Endothelial cell of umbilical vein (primary cell): ENCODE results near the gene BASP1. TPM values are rescaled to one million over a fixed set of nuclear protein-coding genes. Genes with fewer than 3 reads are reported as not detected.

ENCODE experiments used
- BruUV-seq: library from RNA; stranded (reverse); fragments of 400-500 nt; replicated peaks from 2 replicates; lab custom pipeline; 2021; lab: Mats Ljungman, UMichigan
- CTCF ChIA-PET: fragments of 300-600, 350-600 bp; sonication (Branson Sonifier 250); formaldehyde crosslinking; loops from one replicate; lab custom pipeline; 2021; ENCODE audit warnings: antibody characterized with exemption, inconsistent platforms; lab: Charles Lee
- POLR2A ChIA-PET: fragments of 300-600, 350-600 bp; sonication (Branson Sonifier 250); formaldehyde crosslinking; loops from one replicate; lab custom pipeline; 2021; ENCODE audit warnings: antibody characterized with exemption, inconsistent platforms; lab: Charles Lee
- DNase-seq: peaks from one replicate; pipeline ENCODE4 v3.0.0-alpha.2; 2011; ENCODE audit warnings: low read depth, low spot score
- FAIRE-seq: peaks from 2 replicates; lab custom pipeline; 2011; peaks lifted over from hg19 to GRCh38; lab: Jason Lieb, UNC
- H2AFZ ChIP-seq: 2 replicates; pipeline ENCODE4 v1.6.0; 2012; ENCODE audit warnings: low read depth, low read length, control low read depth, inconsistent platforms
- H3K27ac ChIP-seq: 2 replicates; pipeline ENCODE4 v1.5.1; 2011; ENCODE audit warnings: low read depth, mild to moderate bottlenecking, control low read depth, low read length, moderate library complexity; ENCODE audit not compliant: insufficient read depth
- H3K27me3 ChIP-seq, 2 experiments: 2 replicates each; pipeline versions ENCODE4 v1.6.0 to v1.6.1; 2011; ENCODE audit warnings: low read length in 2 of 2, mixed read lengths in 1 of 2; ENCODE audit not compliant: control insufficient read depth in 2 of 2, insufficient read depth in 2 of 2
- H3K36me3 ChIP-seq, 2 experiments: 2 replicates in 1 of 2; 3 replicates in 1 of 2; pipeline ENCODE4 v1.5.1; 2011; ENCODE audit warnings: low read length in 2 of 2, mild to moderate bottlenecking in 1 of 2, moderate library complexity in 1 of 2; ENCODE audit not compliant: control insufficient read depth in 2 of 2, insufficient read depth in 2 of 2; ENCODE audit errors: extremely low read depth in 1 of 2
- H3K4me1 ChIP-seq: 3 replicates; pipeline ENCODE4 v1.5.1; 2011; ENCODE audit warnings: mild to moderate bottlenecking, low read length; ENCODE audit not compliant: control insufficient read depth, insufficient read depth; ENCODE audit errors: extremely low read depth
- H3K4me2 ChIP-seq: 2 replicates; pipeline ENCODE4 v1.6.1; 2011; ENCODE audit warnings: low read length, control low read depth, mixed read lengths; ENCODE audit not compliant: insufficient read depth
- H3K4me3 ChIP-seq, 3 experiments: fragments of 200-600 bp in 1 of 3; sonication (generic), shearing (Covaris generic) in 1 of 3; replicated peaks in 1 of 3; 2 replicates each; pipeline ENCODE4 v1.5.1; 2011 to 2016; ENCODE audit warnings: control low read depth in 3 of 3, low read length in 3 of 3, mild to moderate bottlenecking in 2 of 3, inconsistent platforms in 1 of 3, low read depth in 1 of 3, moderate library complexity in 1 of 3; ENCODE audit not compliant: insufficient read depth in 1 of 3
- H3K79me2 ChIP-seq: 2 replicates; pipeline ENCODE4 v1.6.0; 2012; ENCODE audit warnings: low read length, inconsistent platforms; ENCODE audit not compliant: control insufficient read depth, insufficient read depth
- H3K9ac ChIP-seq: replicated peaks from 2 replicates; pipeline ENCODE3; 2011; ENCODE audit warnings: low read length, control low read depth; ENCODE audit not compliant: insufficient read depth; ENCODE audit errors: extremely low read depth
- H3K9me1 ChIP-seq: replicated peaks from 3 replicates; pipeline ENCODE4 v1.6.0; 2011; ENCODE audit warnings: mild to moderate bottlenecking, low read length; ENCODE audit not compliant: control insufficient read depth, insufficient read depth; ENCODE audit errors: extremely low read depth
- H3K9me3 ChIP-seq: replicated peaks from 2 replicates; pipeline ENCODE4 v1.5.1; 2012; ENCODE audit warnings: low read length, inconsistent platforms; ENCODE audit not compliant: control insufficient read depth, insufficient read depth
- H4K20me1 ChIP-seq: replicated peaks from 2 replicates; pipeline ENCODE3; 2011; ENCODE audit warnings: mild to moderate bottlenecking, low read length; ENCODE audit not compliant: control insufficient read depth, insufficient read depth; ENCODE audit errors: extremely low read depth
- EZH2 ChIP-seq: IDR thresholded peaks from 2 replicates; pipeline ENCODE4 v1.6.1; 2012; ENCODE audit warnings: borderline replicate concordance, low read depth, mild to moderate bottlenecking, moderate library complexity, low read length, inconsistent platforms; ENCODE audit not compliant: severe bottlenecking
- FOS ChIP-seq: IDR thresholded peaks from 2 replicates; pipeline ENCODE4 v1.6.1; 2011; ENCODE audit warnings: mild to moderate bottlenecking, low read length, moderate library complexity, borderline replicate concordance; ENCODE audit not compliant: insufficient read depth
- GATA2 ChIP-seq: IDR thresholded peaks from 2 replicates; pipeline ENCODE4 v1.7.0; 2011; ENCODE audit warnings: low read depth, mild to moderate bottlenecking, moderate library complexity, mixed read lengths, low read length; ENCODE audit not compliant: insufficient read length, insufficient read depth
- JUN ChIP-seq: IDR thresholded peaks from 2 replicates; pipeline ENCODE4 v1.6.1; 2011; ENCODE audit warnings: borderline replicate concordance, low read depth; ENCODE audit not compliant: insufficient read length, insufficient read depth
- MYC ChIP-seq: IDR thresholded peaks from one replicate; pipeline ENCODE4 v1.6.1; 2011; ENCODE audit warnings: mild to moderate bottlenecking, low read depth, low read length
- POLR2AphosphoS5 ChIP-seq: IDR thresholded peaks from 2 replicates; pipeline ENCODE4 v1.6.1; 2012; ENCODE audit warnings: low read depth, mild to moderate bottlenecking, control low read depth, low read length, moderate library complexity; ENCODE audit not compliant: insufficient read depth
- dilution Hi-C: fragments of 300-500 bp; cut with MboI; formaldehyde crosslinking; loops from one replicate; pipeline ENCODE4 v1.15.0; 2019; ENCODE audit warnings: low sequenced_read_pairs; ENCODE audit not compliant: extremely low pct_ligation_motif_present
- intact Hi-C: fragments of 100-400 bp; cut with micrococcal nuclease; formaldehyde crosslinking; loops from one replicate; pipeline ENCODE4 v1.10.0; 2022
- polyA plus RNA-seq, 4 experiments: library from polyadenylated mRNA; depleted of rRNA in 3 of 4; stranded (reverse) in 3 of 4; unstranded in 1 of 4; fragments of >200 nt; gene quantifications; 2 replicates each; pipeline versions ENCODE4 v1.2.1 to v1.2.3, GENCODE V29; 2011 to 2012; ENCODE audit warnings: missing spikeins in 1 of 4
- total RNA-seq: library from RNA; stranded (reverse); gene quantifications from 2 replicates; pipeline ENCODE4 v1.2.3, GENCODE V29; 2021
- TF ChIP-seq, protein P1 (sequence below): IDR thresholded peaks from 2 replicates; pipeline ENCODE4 v1.6.1; 2011; ENCODE audit not compliant: insufficient read depth, insufficient read length
- TF ChIP-seq, protein P2 (sequence below), 2 donors: IDR thresholded peaks; 1 replicate in 1 of 2; 2 replicates in 1 of 2; pipeline ENCODE4 v1.5.1; 2011; ENCODE audit warnings: low read length in 2 of 2, mild to moderate bottlenecking in 2 of 2, moderate library complexity in 2 of 2, control low read depth in 1 of 2, inconsistent platforms in 1 of 2, low read depth in 1 of 2; ENCODE audit not compliant: insufficient read depth in 1 of 2; ENCODE audit errors: extremely low read depth in 1 of 2

BASP1 gene
- total and polyA plus RNA-seq, 2 donors (not counting 3 experiments of a cell fraction or from before 2014, with no cell fraction given) = 69.4 to 79.3 TPM

DNA sequence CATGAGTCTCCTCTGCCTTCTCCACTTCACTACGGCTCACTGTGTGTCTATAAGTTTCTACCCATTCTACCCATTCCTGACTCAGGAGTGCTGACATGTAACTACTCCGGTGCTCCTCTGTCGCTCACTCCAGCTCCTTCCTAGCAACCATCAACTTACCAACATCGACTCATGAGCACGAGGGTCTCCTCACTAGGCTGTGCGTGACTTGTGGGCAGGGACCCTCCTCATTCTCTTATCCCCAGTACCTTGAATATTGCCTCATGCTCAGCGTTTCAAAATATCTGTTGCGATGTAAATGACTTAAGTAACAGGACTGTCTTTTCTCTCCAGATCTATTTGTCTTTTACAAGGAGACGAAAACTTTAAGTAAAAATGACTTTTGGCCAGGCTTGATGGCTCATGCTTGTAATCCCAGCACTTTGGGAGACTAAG lies 73.1 kb downstream of the BASP1 start:
- H3K4me1 ChIP-seq = no peaks in the 10 kb centered on the region
- H2AFZ ChIP-seq = no peak overlapping the region
- intact Hi-C loops (no loop called here), dilution Hi-C loops (no loop called here)
- H3K4me3 ChIP-seq = no peak overlapping the region
- no peak for DNase-seq
- H3K36me3 ChIP-seq = no peaks in the 10 kb centered on the region
- CTCF ChIA-PET = interaction anchor here (2.0 kb wide), 1 partner anchor 74 kb away, joined by 6 read pairs; no protein-coding TSS in a partner anchor
- H3K4me2 ChIP-seq = no peak overlapping the region
- H3K79me2 ChIP-seq = no peaks in the 10 kb centered on the region
- POLR2A ChIA-PET = no interaction called here
- FAIRE-seq = no peak
- H3K9me3 ChIP-seq = no peaks in the 10 kb centered on the region
- peaks cover 1 to 3% of the 10 kb centered on the region in 2 experiments for H3K27me3 ChIP-seq
- TF ChIP-seq MYC = no peak
- no peaks in the 10 kb centered on the region for H3K9me1 ChIP-seq
- no TSS peak for BruUV-seq
- no peak overlapping the region for H3K27ac ChIP-seq
- no peaks in the 10 kb centered on the region for H4K20me1 ChIP-seq
- H3K9ac ChIP-seq = no peak overlapping the region

DNA sequence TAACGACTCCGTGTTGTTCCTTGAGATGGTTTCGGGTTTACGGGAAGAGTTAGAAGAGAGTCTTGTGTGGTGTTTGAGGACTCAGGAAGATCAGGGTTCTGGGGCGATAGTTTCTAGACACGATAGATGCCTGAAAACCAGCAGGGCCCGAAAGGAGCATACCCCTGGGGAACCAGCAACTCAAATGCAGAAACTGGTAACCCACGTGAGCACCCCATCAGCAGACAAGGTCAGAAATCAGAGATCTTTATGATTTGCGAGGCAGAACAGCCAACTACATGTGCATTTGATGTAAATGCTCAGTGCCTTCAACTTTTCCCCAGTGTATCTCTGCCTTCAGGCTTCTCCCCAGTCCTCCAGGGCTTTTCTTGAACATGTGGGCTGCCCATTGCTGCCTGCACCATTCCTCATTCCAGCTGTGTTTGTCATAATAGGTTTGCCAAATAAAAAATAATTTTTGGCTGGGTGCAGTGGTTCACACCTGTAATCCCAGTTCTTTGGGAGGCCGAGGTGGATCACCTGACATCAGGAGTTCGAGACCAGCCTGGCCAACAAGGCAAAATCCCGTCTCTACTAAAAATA lies 75.1 kb downstream of the BASP1 start:
- Histone ChIP-seq H3K27ac (no peak overlapping the region), H3K9ac (no peak overlapping the region), H3K4me2 (no peak overlapping the region), H3K9me1 (no peaks in the 10 kb centered on the region), H3K27me3 (peaks cover 3% of the 10 kb centered on the region in 2 experiments), H3K4me1 (no peaks in the 10 kb centered on the region), H4K20me1 (no peaks in the 10 kb centered on the region), H3K79me2 (no peaks in the 10 kb centered on the region), H3K4me3 (no peak overlapping the region), H2AFZ (no peak overlapping the region), H3K9me3 (no peaks in the 10 kb centered on the region), H3K36me3 (no peaks in the 10 kb centered on the region)
- no peak for TF ChIP-seq EZH2
- no peak for TF ChIP-seq POLR2AphosphoS5
- TF ChIP-seq FOS = no peak
- TF ChIP-seq, protein P1, sequence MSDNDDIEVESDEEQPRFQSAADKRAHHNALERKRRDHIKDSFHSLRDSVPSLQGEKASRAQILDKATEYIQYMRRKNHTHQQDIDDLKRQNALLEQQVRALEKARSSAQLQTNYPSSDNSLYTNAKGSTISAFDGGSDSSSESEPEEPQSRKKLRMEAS = no peak
- no peak for TF ChIP-seq JUN
- no peak for TF ChIP-seq GATA2
- TF ChIP-seq MYC = no peak
- TF ChIP-seq, protein P2, sequence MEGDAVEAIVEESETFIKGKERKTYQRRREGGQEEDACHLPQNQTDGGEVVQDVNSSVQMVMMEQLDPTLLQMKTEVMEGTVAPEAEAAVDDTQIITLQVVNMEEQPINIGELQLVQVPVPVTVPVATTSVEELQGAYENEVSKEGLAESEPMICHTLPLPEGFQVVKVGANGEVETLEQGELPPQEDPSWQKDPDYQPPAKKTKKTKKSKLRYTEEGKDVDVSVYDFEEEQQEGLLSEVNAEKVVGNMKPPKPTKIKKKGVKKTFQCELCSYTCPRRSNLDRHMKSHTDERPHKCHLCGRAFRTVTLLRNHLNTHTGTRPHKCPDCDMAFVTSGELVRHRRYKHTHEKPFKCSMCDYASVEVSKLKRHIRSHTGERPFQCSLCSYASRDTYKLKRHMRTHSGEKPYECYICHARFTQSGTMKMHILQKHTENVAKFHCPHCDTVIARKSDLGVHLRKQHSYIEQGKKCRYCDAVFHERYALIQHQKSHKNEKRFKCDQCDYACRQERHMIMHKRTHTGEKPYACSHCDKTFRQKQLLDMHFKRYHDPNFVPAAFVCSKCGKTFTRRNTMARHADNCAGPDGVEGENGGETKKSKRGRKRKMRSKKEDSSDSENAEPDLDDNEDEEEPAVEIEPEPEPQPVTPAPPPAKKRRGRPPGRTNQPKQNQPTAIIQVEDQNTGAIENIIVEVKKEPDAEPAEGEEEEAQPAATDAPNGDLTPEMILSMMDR (IDR thresholded peaks at IDR 0.05; ENCODE audit: extremely low read depth in 1 of 2, insufficient read depth in 1 of 2, low read depth in 1 of 2, low read length in 2 of 2) = no peak
- BruUV-seq = no TSS peak
- dilution Hi-C loops = no loop called here
- intact Hi-C loops = no loop called here
- CTCF ChIA-PET = interaction anchor here (1.7 kb wide), 1 partner anchor 14 kb away, joined by 3 read pairs; no protein-coding TSS in a partner anchor
- FAIRE-seq (no peak), DNase-seq (no peak)
- POLR2A ChIA-PET = no interaction called here
